GM12891 (cell line): ENCODE data around the gene JKAMP.

Experiments
- POLR2A ChIP-seq: IDR thresholded peaks from 2 replicates; pipeline ENCODE4 v1.6.1; 2011; ENCODE audit warnings: low read depth, low read length, control low read depth
- POLR2AphosphoS5 ChIP-seq: IDR thresholded peaks from 2 replicates; pipeline ENCODE4 v1.6.1; 2011; ENCODE audit warnings: low read depth, low read length, control low read depth
- TAF1 ChIP-seq: IDR thresholded peaks from 2 replicates; pipeline ENCODE4 v1.6.1; 2011; ENCODE audit warnings: low read depth, low read length, control low read depth

GRCh38 chr14:59483363-59483762, 954 bp upstream of the JKAMP start:
- TF ChIP-seq POLR2AphosphoS5 (no peak), TAF1 (no peak), POLR2A (no peak)
